NK-92 (cell line): ENCODE data around the gene SCAPER.
"Not testable (repeated sequence)": the region's sequence is repeated elsewhere in the genome, so short reads cannot be mapped to it uniquely, and the experiment has no call there.

Source experiments
- DNase-seq: peaks from one replicate; lab custom pipeline; 2025; ENCODE audit not compliant: unreplicated experiment; lab: John Stamatoyannopoulos, UW

SCAPER gene

GRCh38 chr15:76787273-76787672, 117.9 kb downstream of the SCAPER start:
- DNase-seq, result no peak

GRCh38 chr15:76776969-76777368, 128.2 kb downstream of the SCAPER start:
- no peak for DNase-seq

DNA sequence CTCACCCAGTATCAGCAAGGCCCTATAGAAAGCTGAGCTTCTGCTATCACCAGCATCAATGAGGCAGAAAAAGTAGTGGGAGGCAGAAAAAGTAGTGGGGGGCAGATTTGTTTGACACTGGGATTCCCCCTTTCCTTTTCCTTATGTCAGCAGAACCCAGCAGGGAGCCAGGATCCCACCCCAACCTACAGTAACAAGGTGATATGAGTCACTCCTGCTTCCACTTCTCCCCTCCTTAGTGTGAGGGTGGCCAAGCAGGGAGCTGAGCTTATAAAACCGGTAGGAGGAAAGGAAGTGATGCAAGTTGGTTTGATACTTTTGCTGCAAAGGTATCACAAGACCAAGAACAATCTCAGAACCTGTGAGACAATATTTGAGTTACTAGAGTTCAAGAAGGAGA, 128.7 kb downstream of the SCAPER start:
- DNase-seq, result no peak

DNA sequence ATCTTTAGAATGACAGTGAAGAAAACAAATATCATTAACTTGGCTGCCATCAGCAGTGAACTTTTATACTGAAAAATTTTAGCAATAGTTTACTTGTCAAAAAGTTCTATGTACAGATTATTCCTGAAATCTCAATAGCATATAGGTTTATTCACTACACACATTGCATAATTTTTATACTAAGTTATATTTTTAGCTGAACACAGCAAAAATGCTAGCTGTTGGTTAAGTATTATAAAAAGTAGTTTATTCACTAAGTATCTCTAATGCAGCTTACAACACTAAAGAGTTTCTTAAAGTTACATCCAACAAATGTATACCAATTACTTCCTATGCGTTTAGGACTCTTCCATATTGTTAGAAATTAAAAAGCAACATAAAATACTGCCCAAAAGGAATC, 131.9 kb downstream of the SCAPER start:
- no peak for DNase-seq

DNA sequence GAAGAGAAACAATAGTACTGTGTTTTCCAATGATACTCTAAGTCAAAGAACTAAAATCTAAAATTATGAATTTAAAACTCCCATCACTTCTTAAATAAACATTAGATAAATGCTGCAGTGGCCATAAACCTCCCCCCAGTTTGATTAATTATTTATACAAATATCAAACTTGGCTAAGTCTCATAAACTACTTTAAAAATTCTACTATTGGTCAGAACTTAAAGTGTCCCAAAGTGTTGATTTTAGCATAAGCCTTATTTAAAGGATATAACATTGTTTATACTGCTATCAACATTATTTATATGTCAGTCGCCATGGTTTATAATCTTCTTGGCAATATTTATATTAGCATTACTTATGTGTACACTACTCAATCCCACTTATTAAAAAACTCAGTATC, 132.4 kb downstream of the SCAPER start:
- no peak for DNase-seq

DNA sequence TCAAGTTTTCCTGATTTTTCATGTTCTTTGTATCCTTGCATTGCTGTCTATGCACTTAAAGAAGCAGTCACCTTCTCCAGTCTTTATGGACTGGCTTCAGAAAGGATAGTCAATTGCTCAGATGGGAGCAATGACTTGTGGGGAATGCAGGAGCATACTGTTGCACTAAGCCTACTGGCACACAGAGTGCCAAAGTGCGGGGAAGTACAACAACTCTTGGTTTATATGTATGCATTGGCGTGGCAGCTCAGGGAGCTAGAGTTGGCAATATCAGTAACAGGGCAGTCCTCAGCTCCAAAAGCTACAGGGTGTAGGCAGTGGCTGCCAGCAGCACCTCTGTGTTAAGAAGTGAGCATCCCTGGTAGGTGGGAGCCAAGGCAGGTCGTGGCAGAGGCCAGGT, 141.1 kb downstream of the SCAPER start:
- DNase-seq, result no peak

DNA sequence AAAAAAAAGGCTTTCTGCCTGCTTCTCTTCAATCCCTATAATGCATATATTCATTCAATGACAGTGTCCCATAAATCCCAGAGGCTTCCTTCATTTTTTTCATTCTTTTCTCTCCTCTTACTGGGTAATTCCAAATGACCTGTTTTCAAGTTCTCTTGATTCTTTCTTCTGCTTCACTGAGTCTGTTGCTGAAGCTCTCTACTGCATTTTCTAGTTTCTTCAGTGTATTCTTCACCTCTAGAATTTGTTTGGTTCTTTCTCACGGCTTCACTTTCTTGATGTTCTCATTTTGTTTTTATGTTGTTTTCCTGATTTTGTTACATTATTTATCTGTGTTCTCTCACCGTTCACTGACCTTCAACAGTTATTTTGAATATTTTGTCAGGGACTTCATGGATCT, 141.6 kb downstream of the SCAPER start:
- no peak for DNase-seq

GRCh38 chr15:76756381-76756780, 148.8 kb downstream of the SCAPER start:
- no peak for DNase-seq

DNA sequence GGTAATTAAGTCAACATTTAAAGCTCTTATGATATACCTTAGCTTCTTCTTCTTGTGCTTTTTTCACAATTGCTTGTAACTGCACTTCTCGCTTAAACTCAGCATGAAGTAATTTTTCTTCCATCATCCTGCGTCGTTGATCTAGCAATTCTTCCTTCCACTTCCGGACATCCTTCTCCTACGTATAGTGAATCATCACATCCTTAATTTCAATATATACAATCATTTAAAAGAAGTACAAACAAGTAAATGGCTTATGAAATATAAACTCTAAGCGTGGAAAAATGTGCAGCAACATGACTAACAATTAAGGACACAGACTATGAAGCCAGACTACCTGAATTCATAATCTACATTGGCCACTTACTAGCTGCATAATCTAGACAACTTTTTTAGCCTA, 151.4 kb downstream of the SCAPER start:
- DNase-seq, result no peak

- no peak for DNase-seq
These were observed 152.0 kb downstream of the SCAPER start for GRCh38 chr15:76753131-76753530.

- DNase-seq, result no peak
These were observed 152.6 kb downstream of the SCAPER start for GRCh38 chr15:76752549-76752948.

DNA sequence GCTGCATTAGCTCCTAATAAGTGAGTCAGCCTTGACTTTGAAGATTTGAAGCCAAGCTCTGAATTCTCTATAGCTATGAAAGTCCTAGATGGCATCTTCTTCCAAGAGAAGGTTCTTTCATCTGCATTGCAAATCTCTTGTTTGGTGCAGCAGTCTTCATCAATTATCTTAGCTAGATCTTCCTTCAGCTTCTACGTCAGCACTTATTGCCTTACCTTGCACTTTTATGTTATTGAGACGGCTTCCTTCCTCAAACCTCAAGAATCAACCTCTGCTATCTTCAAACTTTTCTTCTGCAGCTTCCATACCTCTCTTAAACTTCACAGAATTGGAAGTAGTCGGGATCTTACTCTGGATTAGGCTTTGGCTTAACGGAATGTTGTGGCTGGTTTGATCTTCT, 167.6 kb downstream of the SCAPER start:
- DNase-seq, result no peak

DNA sequence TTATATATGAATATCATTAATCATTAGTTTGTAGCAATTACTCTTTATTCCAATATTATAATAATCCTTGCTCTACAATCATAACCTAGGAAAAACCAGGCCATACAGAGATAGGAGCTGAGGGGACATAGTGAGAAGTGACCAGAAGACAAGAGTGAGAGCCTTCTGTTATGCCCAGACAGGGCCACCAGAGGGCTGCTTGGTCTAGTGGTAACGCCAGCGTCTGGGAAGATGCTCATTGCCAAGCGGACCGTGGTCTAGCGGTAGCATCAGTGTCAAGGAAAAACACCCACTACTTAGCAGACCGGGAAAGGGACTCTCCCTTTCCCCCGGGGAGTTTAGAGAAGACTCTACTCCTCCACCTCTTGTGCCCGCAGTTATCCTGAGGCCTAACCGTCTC, 172.8 kb downstream of the SCAPER start:
- not testable (repeated sequence) for DNase-seq

- DNase-seq, result no peak
These were observed 174.9 kb downstream of the SCAPER start for GRCh38 chr15:76730262-76730661.

DNA sequence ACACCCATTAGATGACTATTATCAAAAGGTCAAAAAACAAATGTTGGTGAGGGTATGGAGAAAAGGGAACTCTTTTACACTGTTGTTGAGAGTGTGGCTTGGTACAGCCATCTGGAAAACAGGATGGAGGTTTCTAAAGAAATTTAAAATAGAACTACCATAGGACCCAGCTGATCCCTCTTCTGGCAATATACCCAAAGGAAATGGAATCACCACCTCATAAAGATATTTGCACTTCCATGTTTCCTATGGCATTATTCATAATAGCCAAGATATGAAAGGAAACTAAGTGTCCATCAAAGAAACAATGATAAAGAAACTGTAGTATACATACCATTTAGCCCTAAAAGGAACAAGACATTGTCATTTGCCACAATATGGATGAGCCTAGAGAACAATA, 186.3 kb downstream of the SCAPER start:
- no peak for DNase-seq

GRCh38 chr15:76714950-76715349, 190.2 kb downstream of the SCAPER start:
- no peak for DNase-seq

DNA sequence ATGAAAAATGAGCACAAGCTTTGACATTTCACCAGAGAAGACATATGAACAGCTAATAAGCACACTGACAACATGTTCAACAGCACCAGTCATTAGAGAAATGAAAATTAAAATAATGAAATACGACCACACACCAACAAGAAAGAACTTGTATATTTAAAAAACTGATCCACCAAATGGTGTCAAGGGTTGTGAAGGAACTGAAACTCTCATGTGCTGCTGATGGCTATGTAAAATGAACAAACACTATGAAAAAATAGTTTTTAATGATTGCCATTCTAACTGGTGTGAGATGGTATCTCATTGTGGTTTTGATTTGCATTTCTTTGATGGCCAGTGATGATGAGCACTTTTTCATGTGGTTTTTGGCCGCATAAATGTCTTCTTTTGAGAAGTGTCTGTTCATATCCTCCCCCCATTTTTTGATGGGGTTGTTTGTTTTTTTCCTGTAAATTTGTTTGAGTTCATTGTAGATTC, 193.8 kb downstream of the SCAPER start:
- DNase-seq, result no peak

DNA sequence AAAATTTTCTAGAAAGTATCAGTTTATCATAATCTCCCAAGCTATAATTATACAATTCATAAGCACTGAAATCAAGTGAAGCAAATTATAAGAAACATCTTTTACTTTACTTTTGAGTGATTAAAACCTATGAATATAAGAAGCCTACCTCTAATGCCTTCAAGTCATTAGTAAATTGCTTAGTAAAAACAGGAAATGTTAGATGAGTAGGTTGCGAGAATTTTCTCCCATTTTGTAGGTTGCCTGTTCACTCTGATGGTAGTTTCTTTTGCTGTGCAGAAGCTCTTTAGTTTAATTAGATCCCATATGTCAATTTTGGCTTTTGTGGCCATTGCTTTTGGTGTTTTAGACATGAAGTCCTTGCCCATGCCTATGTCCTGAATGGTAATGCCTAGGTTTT, 201.1 kb downstream of the SCAPER start:
- not testable (repeated sequence) for DNase-seq

GRCh38 chr15:76696840-76697239, 208.3 kb downstream of the SCAPER start:
- DNase-seq, result no peak

GRCh38 chr15:76692546-76692945, 212.6 kb downstream of the SCAPER start:
- DNase-seq, result not testable (repeated sequence)

DNA sequence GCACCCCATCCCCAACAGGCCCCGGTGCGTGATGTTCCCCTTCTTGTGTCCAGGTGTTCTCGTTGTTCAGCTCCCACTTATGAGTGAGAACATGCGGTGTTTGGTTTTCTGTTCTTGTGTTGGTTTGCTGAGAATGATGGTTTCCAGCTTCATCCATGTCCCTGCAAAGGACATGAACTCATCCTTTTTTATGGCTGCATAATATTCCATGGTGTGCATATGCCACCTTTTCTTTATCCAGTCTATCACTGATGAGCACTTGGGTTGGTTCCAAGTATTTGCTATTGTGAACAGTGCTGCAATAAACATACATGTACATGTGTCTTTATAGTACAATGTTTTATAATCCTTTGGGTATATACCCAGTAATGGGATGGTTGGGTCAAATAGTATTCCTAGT, 217.5 kb downstream of the SCAPER start:
- not testable (repeated sequence) for DNase-seq

DNA sequence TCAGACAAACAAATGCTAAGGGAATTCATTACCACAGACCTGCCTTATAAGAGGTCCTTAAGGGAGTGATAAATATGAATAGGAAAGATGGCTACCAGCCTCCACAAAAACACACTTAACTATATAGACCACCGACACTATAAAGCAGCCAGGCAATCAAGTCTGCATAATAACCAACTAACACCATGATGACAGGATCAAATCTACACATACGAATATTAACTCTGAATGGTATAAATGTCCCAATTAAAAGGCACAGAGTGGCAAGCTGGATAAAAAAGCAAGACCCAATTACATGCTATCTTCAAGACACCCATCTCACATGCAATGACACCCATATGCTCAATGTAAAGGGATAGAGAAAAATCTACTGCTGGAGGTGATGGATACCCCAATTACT, 221.1 kb downstream of the SCAPER start:
- no peak for DNase-seq

DNA sequence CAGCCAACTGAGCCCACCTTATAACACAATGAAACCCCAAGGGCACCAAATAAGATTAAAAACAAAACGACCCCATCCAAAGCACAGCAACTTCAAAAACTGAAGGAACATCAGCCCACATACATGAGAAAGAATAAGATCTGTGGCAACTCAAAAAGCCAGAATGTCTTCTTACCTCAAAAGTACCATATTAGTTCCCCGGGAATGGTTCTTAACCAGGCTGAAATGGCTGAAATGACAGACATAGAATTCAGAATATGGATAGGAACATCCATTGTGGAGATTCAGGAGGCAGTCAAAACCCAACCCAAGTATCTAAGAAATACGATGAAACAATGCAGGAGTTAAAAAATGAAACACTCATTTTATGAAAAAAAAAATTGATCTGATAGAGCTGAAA, 222.3 kb downstream of the SCAPER start:
- DNase-seq, result no peak

DNA sequence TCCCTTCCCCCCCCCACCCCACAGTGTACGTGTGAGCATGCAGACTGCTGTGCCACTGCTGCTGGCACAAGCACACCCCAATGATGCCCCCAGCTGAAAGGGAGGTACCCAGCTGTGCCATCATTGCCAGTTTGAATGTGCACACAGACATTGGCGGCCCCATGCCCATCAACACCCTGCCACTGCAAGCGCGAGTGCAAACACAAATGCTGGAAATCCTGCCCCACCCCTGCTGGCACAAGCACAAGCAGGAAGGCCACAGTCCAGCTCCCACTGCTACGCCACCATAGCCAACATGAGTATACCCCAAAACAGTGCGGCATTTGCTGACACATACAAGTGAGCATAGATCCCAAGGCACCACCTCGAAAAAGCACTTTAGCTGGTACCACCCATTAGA, 222.9 kb downstream of the SCAPER start:
- no peak for DNase-seq
